Kidney (tissue), 14 donors: ENCODE measurements around the gene PTPN1. TPM values are rescaled to one million over a fixed set of nuclear protein-coding genes. Genes with fewer than 3 reads are reported as not detected.
A peak's percentile ranks its signal among the peaks of the same experiment; 100 is the strongest.

Experiments used
- DNase-seq, 5 donors: peaks; one replicate each; pipeline ENCODE4 v3.0.0-alpha.2; 2013 to 2020
- FAIRE-seq: peaks from 2 replicates; lab custom pipeline; 2012; peaks lifted over from hg19 to GRCh38; lab: Jason Lieb, UNC
- H3K27ac ChIP-seq, 2 donors: one replicate each; pipeline ENCODE4 v1.7.0; 2013; ENCODE audit warnings: low read depth in 2 of 2, low read length in 2 of 2, inconsistent platforms in 1 of 2
- H3K27me3 ChIP-seq: one replicate; pipeline ENCODE4 v1.7.1; 2013; ENCODE audit warnings: low read length, inconsistent platforms; ENCODE audit not compliant: control insufficient read depth, insufficient read depth
- H3K36me3 ChIP-seq, 3 donors: one replicate each; pipeline versions ENCODE4 v1.7.0 to v1.7.1; 2013; ENCODE audit warnings: low read length in 3 of 3, control low read depth in 1 of 3, inconsistent platforms in 1 of 3; ENCODE audit not compliant: insufficient read depth in 3 of 3, control insufficient read depth in 2 of 3
- H3K4me1 ChIP-seq, 3 donors: one replicate each; pipeline versions ENCODE4 v1.7.0 to v1.7.1; 2013; ENCODE audit warnings: low read length in 3 of 3, inconsistent platforms in 1 of 3, low read depth in 1 of 3; ENCODE audit not compliant: control insufficient read depth in 2 of 3, insufficient read depth in 2 of 3
- H3K4me3 ChIP-seq, 3 donors: one replicate each; pipeline versions ENCODE4 v1.7.0 to v1.8.1; 2013; ENCODE audit warnings: low read length in 3 of 3, control low read depth in 1 of 3, inconsistent platforms in 1 of 3
- H3K9ac ChIP-seq, 3 donors: one replicate each; pipeline versions ENCODE4 v1.7.0 to v1.7.1; 2013; ENCODE audit warnings: low read length in 3 of 3, control low read depth in 1 of 3, inconsistent platforms in 1 of 3
- H3K9me3 ChIP-seq, 3 donors: one replicate each; pipeline versions ENCODE4 v1.7.0 to v1.7.1; 2013; ENCODE audit warnings: low read length in 3 of 3, control low read depth in 1 of 3, inconsistent platforms in 1 of 3; ENCODE audit not compliant: control insufficient read depth in 2 of 3, insufficient read depth in 1 of 3
- CTCF ChIP-seq: IDR thresholded peaks from 3 replicates; pipeline ENCODE4 v1.5.1; 2012; ENCODE audit warnings: mild to moderate bottlenecking, moderate library complexity, borderline replicate concordance; ENCODE audit not compliant: insufficient read depth; ENCODE audit errors: extremely low read depth
- intact Hi-C: fragments of 100-400 bp; cut with DNase I; formaldehyde crosslinking; loops from one replicate; pipeline ENCODE4 v1.11.1; 2022
- polyA plus RNA-seq: library from polyadenylated mRNA; stranded (reverse); fragments of 350-450 nt; fragmentation: Illumina TruSeq; extraction: RNeasy Lipid Tissue Mini Kit (QIAGEN cat#74804); gene quantifications from one replicate; pipeline ENCODE4 v1.2.3, GENCODE V29; 2014; ENCODE audit warnings: low read depth, low replicate concordance; ENCODE audit not compliant: insufficient read depth
- total RNA-seq: library from RNA; stranded (reverse); fragmentation: NEBNext Ultra II Directional; extraction: Animal tissue kit (Norgen Biotek cat#: 25700); gene quantifications from one replicate; pipeline ENCODE4 v1.2.1, GENCODE V29; 2021
- donor health status: control.
- donor health status: control.
- donor health status: control.
- donor health status: control.
- donor health status: control.
- donor health status: DM: yes; HTN: yes; CAD: no.
- donor health status: Normal renal cell carcinoma (clear cell type).

PTPN1 gene
- total and polyA plus RNA-seq, 2 donors from 2014 or later: 29.6 to 80.4 TPM

GRCh38 chr20:50574586-50574985, 64.4 kb downstream of the PTPN1 start:
- Histone ChIP-seq H3K27me3 (no peaks in the 10 kb centered on the region), H3K27ac (no peak overlapping the region), H3K9me3 (no peaks in the 10 kb centered on the region), H3K4me3 (no peak overlapping the region), H3K4me1 (peaks cover 0 to 16% (median 6%) of the 10 kb centered on the region in 3 donors), H3K36me3 (peaks cover 0 to 40% (median 27%) of the 10 kb centered on the region in 3 donors), H3K9ac (no peak overlapping the region)
- no peak for TF ChIP-seq CTCF
- DNase-seq: peak in 1 of 5 donors; percentile 4
- intact Hi-C loops: loop anchor here (5.0 to 10.0 kb wide), 2 partner anchors 100 to 387 kb away; no protein-coding TSS in a partner anchor
- no peak for FAIRE-seq

- no peak for FAIRE-seq
- DNase-seq: peak in 4 of 5 donors; percentile 61 to 71 (median 66)
- intact Hi-C loops: loop anchor here (10.0 kb wide), 1 partner anchor 101 kb away; no protein-coding TSS in a partner anchor
- no peak overlapping the region for H3K27ac ChIP-seq
- no peaks in the 10 kb centered on the region for H3K27me3 ChIP-seq
- H3K4me3 ChIP-seq: no peak overlapping the region
- peaks cover 0 to 16% (median 6%) of the 10 kb centered on the region in 3 donors for H3K4me1 ChIP-seq
- TF ChIP-seq CTCF: peak; percentile 74
- peaks cover 4 to 39% (median 37%) of the 10 kb centered on the region in 3 donors for H3K36me3 ChIP-seq
- no peak overlapping the region for H3K9ac ChIP-seq
- no peaks in the 10 kb centered on the region for H3K9me3 ChIP-seq
Observed at GRCh38 chr20:50575865-50576720, 65.9 kb downstream of the PTPN1 start.

GRCh38 chr20:50577175-50578018, 67.2 kb downstream of the PTPN1 start:
- peaks cover 4 to 51% (median 46%) of the 10 kb centered on the region in 3 donors for H3K36me3 ChIP-seq
- peaks cover 0 to 14% (median 6%) of the 10 kb centered on the region in 3 donors for H3K4me1 ChIP-seq
- TF ChIP-seq CTCF: no peak
- intact Hi-C loops: loop anchor here (10.0 kb wide), 1 partner anchor 103 kb away; no protein-coding TSS in a partner anchor
- DNase-seq (peak in 1 of 5 donors; percentile 18), FAIRE-seq (no peak)
- H3K9ac ChIP-seq: no peak overlapping the region
- no peaks in the 10 kb centered on the region for H3K9me3 ChIP-seq
- H3K4me3 ChIP-seq: no peak overlapping the region
- no peaks in the 10 kb centered on the region for H3K27me3 ChIP-seq
- H3K27ac ChIP-seq: no peak overlapping the region
